ENCODE data around the gene RAB11FIP2.
A peak's percentile ranks its signal among the peaks of the same experiment; 100 is the strongest.

The RAB11FIP2 gene

DNA sequence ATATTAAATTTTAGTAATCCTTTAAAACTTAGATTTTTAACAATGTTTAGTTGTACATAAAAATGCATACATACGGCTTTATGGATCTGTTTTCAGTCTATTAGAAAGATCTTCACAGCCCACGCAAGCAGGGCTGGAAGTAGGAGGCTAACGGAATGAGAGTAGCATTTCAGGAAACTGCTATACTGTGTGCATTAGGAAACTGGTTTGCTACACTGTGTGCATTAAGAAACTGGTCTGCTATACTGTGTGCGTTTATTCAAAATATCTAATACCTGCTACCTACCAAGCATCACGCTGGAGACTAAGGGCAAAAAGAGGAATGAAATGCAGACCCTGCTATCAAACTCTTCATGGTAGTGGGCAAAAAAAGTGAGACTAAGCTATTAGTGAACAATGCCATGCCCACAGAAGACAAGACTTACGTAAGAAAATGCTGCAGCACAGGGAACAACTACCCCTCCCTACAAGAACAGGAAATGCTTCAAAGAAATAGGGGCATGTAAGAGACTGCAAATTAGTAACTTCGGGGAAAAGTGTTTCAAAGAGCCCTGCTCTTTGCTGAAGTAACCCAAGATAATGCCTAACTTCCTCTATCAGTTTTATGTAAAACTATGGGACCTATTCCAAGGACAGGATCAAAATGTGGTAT is 11.3 kb downstream of the RAB11FIP2 start:
- no peak for DNase-seq

DNA sequence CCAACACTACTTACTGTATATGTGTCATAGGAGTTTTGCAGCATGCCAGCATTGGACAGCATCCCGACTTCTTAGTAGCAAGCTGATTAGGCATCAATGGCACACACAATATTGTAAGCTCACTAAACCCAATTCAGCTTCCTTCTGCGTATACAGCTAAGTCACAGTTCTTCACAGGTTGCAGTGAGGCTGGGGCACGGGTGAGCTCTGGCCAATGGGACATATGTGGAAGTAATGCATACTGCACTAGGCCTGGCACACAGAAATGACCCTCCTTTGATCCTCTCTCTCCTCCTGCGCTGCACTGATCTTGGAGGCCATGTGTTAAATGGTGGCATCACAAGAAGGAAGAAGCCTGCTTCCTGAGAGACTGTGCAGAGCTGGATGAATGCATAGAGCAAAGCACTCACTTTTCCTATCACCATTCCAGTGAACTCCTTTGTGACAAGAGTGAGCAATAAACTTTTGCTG is 11.9 kb downstream of the RAB11FIP2 start:
- no peak for DNase-seq

DNA sequence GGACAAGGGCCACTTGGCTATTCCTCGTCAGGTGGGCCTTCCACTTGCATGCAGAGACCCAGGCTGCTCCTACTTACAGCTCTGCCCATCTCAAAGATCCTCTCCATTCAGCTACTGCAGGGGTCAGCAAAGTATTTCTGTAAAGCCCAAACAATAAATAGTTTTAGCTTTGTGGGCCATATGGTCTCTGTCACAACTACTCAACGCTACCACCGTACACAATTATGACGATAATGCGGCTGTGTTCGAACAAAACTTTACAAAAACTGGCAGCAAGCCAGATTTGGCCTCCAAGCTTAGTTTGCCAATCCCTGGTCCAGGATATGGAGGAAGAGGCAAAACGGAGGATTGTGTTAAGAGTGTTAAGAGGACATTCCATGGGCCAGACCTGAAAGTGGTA is 12.8 kb downstream of the RAB11FIP2 start:
- no peak for DNase-seq

DNA sequence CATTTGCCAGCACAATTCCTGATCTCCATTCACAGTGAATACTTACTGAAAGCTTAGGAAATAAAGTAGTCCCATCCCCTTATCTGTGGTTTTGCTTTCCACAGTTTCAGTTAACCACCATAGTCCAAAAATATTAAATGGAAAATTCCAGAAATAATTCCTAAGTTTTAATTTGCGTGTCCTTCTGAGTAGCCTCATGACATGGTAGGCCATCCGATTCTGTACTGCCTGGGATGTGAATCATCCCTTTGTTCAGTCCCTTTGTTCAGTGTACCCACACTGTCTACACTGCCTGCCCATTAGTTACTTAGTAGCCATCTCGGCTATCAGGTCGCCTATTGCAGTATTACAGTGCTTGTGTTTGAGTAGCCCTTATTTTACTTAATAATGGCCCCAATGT is 14.2 kb downstream of the RAB11FIP2 start:
- no peak for DNase-seq

DNA sequence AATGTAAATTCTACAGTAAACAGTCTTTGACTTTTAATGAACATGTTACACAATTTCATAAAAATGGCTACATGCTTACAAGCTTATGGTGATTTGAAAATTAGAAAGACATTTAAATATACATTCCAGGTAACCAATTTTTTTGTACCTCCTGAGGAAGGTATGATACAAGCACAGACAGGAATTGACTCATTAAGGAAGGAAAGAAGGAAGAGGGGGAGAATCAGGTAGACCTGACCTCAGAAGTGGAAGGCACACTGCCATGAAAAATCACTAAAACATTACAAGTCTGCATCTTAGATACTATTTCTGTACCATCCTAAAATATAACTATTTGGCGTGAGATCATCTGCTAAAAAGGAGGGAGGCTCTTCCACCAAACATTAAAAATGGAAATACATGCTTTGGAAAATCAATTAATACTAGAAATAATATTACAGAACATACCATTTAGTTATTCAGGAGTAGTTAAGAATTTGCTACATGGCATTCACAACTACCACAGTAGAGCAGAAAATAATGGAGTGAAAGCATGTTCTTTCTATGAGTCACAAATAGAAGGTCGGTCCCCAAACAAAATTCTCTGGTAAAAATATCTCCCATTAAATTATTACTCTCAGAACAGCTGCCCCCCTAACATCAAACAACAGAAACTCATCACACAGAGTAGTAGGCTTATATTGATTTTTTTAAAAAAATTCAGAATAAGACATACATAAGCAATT is 15.2 kb downstream of the RAB11FIP2 start:
- DNase-seq, result no peak

DNA sequence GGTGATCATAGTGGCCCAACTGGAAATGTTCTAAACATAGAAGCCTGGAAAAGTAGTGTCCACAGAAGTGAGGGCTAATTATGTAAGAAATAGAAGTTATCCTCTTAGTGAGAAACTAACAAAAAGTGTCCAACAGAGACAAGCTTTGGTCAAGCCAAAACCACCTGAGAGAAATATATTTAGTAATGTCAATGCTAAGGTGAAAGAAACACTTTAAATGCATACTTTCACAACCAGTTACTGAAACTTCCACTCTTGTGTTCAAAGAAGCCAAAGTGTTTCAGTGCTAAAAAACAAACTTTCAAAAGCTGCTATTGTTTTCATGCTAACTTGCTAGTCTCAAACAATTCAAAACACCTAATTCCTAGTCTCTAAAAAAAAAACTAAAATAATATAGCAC is 18.1 kb downstream of the RAB11FIP2 start:
- no peak for DNase-seq

DNA sequence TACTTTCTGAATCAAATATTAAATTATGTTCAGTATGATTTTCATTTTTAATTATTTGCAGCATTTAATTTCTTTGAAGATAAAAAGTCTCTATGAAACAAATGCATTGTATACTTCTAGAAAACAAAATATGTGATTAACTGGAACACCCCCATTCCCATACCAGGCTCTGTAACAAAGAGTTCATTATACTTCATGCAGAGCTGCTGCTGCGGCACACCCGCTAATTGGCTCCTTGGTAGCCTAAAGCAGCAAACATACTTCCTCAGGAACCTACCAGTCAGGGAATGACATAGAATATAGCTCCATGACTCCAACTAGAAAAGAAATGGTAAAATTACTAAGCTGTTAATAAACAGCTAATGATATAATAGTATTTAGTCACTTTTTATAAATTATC is 19.3 kb downstream of the RAB11FIP2 start:
- DNase-seq, result peak in 15 of 51 donors; percentile 1 to 56 (median 23)

DNA sequence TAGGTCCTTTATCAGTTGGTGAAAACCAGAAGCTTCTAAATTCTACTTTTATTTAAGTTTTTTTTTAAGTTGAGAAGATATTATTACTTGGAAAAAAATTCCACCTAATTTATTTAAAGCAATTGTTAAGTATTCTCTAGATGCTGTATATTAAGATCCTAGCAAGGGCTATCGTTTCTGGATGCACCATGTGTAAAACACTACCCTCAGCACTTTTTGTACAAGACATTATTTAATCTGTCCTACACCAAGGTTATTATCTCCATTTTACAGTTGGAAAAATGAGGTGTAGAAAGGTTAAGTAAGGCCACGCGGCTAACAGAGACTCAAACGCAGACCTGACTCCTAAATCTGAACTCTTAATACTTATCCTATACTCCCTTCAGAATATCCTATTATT is 19.8 kb downstream of the RAB11FIP2 start:
- no peak for DNase-seq

DNA sequence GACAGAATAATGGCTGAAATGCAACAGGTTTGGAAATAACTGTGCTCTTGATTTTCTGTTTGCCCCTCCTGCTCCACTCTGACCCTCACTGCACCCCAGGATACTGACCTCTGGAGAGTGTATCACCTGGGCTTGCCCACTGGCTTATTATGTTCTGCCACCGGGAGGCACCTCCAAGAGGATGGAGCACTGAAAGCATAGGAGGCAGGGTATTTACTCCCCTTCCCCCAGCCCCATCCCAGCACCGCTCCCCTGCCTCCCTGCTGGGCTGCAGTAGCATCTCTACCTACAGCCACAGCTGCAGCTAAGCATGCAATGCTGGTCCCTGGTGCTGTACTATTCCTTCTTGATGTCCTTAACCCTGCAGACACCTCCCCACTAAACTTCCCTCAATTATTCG is 26.4 kb downstream of the RAB11FIP2 start:
- no peak for DNase-seq

DNA sequence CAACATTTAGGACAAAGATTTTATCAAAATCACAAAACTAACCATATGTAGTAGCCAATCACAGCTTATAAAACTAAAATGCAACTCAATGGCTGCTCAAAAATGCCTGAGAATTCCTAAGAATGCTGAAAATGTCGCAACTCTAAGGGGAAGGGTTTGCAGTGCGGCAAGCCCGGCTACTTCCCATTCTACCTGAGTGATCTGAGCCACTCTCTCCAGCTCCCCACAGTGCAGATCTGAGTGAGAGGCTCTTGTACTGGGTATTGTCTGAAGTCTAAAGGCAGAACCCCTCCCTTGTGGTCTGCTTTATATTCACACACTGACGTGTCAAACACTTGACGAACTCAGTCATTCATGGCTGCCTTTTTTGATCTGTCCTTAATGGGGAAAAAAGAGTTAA is 28.9 kb downstream of the RAB11FIP2 start:
- DNase-seq, result no peak

DNA sequence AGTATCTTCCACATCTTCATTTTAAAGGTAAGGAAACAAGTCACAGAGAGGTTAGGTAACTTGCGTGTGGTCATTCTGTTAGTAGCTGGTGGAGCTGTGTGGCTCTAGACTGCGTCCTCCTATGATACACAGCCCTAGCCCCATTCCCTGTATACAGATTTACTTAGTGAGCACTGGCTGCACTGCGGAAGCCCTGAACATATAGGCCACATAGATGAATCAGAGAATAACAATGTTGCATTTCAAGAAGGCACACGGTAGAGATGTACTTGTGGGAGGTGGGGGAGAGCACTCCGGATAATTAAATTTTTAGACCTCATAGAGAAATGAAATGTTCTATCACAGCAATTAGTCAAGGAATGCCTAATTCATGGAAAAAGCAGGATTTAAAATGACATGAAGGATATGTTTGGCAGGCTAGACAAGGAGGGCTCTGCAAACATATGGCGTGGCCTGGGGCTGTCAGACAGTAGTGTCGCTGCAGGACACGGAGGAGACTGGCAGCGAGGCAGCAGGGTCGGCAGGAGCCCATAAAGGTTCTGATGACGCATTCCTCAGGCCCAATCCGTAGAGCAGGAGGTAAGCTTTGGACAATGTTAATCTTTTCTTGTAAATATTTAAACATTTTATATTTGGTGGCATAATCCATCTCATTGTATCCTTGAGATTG is 29.5 kb downstream of the RAB11FIP2 start:
- DNase-seq, result no peak

DNA sequence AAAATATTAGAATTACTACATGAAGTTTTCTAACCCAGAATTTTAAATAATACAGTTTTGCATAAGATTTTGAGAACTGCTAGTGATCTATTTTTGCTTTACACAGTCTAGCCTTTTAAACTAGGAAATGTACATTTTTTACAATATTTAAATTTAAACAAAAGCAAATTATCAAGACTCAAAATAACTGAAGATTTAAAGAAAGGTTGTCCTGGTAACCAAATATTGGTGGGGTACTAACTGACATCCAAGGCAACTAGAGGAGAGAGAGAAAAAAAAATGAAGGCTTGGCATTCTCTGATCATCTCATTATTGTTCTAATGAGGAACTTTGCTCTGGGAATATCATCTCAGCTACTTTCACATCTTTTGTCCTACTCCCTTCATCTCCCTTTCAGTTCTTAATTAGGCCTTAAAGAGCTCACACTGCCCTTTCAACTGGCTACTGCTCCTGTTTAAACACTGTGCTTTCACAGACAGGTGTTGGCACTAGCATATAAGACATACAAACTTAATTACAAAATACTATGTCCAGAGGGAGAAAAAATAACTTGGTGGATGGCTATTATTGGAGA is 33.7 kb downstream of the RAB11FIP2 start:
- no peak for DNase-seq

DNA sequence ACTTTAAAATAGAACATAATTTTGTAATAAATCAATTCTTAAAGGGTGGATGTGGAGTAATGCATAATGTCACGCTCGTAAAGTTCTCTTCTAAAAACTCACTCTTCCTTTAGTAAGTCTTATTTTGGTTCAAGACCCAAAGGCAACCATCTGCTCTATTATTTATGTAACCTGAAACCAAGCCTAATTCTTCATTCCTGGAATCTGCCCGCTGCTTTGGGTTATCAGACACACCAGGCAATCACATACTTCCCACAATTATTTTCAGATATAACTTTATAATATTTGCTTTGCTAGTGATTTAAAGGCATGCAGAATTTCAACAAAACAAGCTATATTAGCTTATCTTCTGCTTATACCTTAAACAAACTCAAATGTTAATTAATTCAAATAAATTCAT is 39.0 kb downstream of the RAB11FIP2 start:
- DNase-seq, result no peak

DNA sequence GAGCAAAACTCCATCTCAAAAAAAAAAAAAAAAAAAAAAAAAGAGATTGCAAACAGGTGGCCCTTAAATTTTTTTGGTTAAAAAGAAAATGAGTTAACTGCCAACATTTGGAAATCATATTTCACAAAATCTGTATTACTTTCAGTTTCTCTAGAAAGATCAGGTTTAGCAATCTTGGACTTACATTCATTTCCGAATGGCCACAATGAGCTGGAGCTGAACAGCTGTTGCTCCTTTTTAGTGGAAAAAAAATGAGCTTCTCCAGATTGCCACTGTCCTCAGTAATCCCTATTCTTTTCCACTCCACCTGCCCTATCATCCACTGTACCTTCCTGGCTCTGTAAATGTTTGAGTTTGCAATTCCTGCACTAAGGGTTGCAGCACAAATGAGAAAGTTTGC is 43.6 kb downstream of the RAB11FIP2 start:
- no peak for DNase-seq

DNA sequence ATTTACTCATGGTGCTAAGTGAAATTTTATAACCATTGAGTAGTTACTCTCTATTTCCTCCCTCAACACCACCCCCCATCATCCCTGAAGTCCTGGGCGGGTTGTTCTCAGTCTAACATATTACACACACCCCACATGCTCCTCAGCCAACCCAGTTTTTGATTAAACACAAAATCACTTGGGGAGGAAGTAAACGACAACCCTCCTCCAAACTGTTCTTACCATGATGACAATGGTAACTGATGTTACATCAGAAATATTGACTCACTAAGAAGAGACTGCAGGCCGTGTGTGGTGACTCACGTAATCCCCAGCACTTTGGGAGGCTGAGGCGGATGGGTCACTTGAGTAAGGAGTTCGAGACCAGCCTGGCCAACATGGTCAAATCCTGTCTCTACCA is 44.2 kb downstream of the RAB11FIP2 start:
- no peak for DNase-seq

DNA sequence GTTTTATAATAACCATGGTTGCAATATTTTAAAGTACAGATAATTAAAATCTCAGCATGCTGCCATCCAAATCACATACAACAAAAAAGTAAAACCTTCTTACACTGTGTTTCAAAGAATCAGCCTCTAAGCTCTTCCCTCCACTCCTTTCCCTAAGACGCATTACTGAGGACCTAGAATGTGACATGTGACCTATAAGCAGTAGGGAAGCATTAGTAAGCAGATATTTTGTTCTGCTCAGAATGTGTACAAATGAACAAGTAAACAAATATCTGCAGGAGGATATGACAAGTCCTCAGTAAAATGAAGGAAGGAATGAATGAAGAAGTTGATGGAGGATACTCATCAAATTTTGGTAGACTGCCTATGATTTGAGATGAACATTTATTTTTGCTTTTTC is 49.1 kb downstream of the RAB11FIP2 start:
- no peak for DNase-seq

DNA sequence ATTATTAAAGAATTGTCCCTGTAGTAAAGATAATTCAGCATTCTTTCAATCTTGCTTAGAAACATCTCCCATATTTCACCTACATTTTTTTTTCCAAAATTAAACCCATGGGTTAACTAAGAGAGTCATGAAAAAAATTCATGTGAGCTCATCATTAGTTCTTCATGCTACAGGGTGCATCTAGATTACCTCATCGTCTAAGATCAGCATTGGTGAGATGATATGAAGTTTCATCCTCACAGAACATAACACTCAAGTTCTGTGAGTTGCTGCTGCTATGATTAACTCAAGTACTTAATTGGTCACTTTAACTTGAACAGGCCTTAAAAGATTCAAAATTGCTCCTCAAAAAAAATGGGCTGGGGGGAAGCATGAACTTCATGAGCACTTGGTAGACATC is 50.0 kb downstream of the RAB11FIP2 start:
- DNase-seq, result no peak

DNA sequence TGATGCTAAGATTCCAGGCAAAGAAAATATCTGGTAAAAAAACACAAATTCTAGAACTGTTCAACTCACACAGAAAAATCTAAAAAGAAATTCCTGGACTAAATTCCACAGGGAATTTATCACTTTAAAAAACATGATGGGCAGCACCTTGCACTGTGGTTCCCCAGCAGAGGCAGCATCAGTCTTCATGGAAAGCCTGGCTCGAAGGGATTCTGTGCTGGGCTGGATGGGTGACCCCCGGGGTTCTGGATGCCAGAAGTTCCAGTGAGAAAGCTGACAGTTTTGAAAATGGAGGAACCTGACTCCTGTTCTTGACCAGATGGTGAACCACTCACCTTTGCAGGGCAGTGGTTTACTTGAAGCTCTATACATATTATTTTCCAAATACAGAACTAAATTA is 52.0 kb downstream of the RAB11FIP2 start:
- no peak for DNase-seq

DNA sequence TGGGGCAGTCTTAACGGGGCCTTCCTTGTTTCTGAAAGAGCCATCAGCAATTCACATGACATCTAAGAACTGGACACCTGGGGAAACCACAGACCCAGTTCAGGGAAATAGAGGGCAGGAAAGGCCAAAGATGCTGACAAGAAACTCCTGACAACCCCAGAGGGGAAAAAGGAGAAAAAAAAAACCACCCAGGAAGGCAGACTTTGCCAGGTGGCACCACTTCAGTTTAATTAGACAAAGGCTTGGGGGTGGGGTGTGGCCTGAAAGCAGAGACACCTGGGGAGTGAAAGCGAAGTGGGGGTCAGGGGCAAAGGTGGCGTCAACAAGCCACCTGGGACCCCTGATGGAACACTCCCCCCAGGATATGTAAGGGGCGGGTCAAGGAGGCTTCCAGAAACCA is 53.6 kb downstream of the RAB11FIP2 start:
- DNase-seq, result no peak

DNA sequence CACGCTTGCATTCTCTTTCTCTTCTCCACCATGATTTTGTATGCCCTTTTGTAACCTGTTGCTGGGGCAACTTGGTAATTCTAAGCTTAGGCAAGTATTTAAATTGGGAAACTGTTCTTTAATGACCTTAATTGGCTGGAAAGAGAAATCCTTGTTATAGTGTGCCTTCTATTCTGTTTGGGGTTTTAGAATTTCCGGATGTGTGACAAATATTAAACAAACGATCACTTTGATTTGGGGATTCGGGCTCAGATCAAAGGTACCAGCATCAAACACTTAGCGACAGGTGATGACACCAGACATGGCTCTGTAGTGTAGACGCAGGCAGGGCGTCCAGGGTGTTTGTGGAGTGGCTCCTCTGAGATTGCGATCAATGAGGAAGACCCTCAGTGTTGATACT is 55.0 kb downstream of the RAB11FIP2 start:
- no peak for DNase-seq

DNA sequence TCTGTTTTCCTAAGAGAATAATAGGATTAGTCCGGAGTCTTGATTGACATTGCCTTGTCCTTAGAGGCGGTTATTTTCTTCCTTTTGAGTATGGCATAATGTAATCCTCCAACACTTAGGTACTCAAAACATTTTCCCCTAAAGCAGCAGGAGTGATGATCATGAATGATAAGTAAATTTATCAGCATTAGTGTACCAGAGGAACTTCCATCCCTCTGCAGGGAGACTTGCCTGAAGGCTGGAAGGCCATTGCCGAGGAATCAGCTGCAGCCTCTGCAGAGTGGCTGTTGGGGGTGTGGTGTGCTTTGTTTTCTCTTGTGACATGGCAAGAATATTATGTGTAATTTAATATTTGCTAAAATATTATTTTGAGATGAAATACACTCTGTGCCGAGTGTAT is 56.8 kb downstream of the RAB11FIP2 start:
- no peak for DNase-seq

DNA sequence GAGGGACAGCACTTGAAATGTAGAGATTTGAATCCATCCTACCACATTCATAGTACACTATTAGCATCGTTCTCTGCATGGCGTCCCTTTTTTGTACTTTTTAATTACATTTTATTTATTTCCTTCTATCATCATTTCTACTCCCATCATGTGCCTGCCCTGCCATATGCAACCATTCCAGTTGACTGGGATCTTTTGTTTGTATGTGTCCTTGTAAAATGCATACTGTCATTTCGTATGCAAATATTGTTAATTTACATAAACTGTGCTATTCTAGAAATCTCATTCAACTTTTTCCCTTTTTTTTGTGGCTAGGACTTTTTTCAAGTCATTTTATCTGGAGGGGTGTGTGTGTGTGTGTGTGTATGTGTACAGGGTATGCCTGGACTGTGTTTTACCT is 57.9 kb downstream of the RAB11FIP2 start:
- no peak for DNase-seq

Data from hypothalamus (tissue), 51 donors.